Epidermal melanocyte (primary cell): ENCODE results near the gene KRTAP4-2.
"Not testable (repeated sequence)": the region's sequence is repeated elsewhere in the genome, so short reads cannot be mapped to it uniquely, and the experiment has no call there.

Experiments used
- DNase-seq: peaks from one replicate; pipeline ENCODE4 v3.0.0; 2011; ENCODE audit warnings: low spot score; ENCODE audit not compliant: insufficient read length

The KRTAP4-2 gene

GRCh38 chr17:41177727-41178271 lies at the start of gene KRTAP4-2:
Gene KRTAP4-2, minus strand, starts transcription at chr17:41178221. Its CDS starts 57 bp downstream, at chr17:41178164.
- no peak for DNase-seq

- DNase-seq = not testable (repeated sequence)
These were observed 48.6 kb upstream of the KRTAP4-2 start, which contains the start of gene KRTAP9-2 for GRCh38 chr17:41226598-41227095. Gene KRTAP9-2, plus strand, starts transcription at chr17:41226648. Its CDS starts 7 bp downstream, at chr17:41226655.

GRCh38 chr17:41226051-41226450 lies 48.0 kb upstream of the KRTAP4-2 start:
- no peak for DNase-seq

- no peak for DNase-seq
These were observed 45.8 kb upstream of the KRTAP4-2 start for GRCh38 chr17:41223821-41224220.

GRCh38 chr17:41215681-41216080 lies 37.7 kb upstream of the KRTAP4-2 start:
- no peak for DNase-seq

GRCh38 chr17:41212524-41213169 lies 34.6 kb upstream of the KRTAP4-2 start:
- no peak for DNase-seq

- DNase-seq = no peak
These were observed 33.9 kb upstream of the KRTAP4-2 start for GRCh38 chr17:41211845-41212466.

- no peak for DNase-seq
These were observed 21.5 kb upstream of the KRTAP4-2 start for GRCh38 chr17:41199421-41200078.

GRCh38 chr17:41196068-41196467 lies 18.0 kb upstream of the KRTAP4-2 start:
- DNase-seq = no peak

- DNase-seq = no peak
These were observed 12.3 kb upstream of the KRTAP4-2 start for GRCh38 chr17:41190328-41190727.

GRCh38 chr17:41189837-41190318 lies 11.9 kb upstream of the KRTAP4-2 start, which contains the start of gene KRTAP9-1:
Gene KRTAP9-1, plus strand, starts transcription at chr17:41189887. Its CDS starts 0 bp downstream, at chr17:41189887.
- not testable (repeated sequence) for DNase-seq

- no peak for DNase-seq
These were observed 8.9 kb upstream of the KRTAP4-2 start for GRCh38 chr17:41186872-41187271.

GRCh38 chr17:41185001-41185400 lies 7.0 kb upstream of the KRTAP4-2 start:
- no peak for DNase-seq

GRCh38 chr17:41184480-41184961 lies 6.5 kb upstream of the KRTAP4-2 start, which contains the start of gene KRTAP4-1:
Gene KRTAP4-1, minus strand, starts transcription at chr17:41184911. Its CDS starts 57 bp downstream, at chr17:41184854.
- no peak for DNase-seq

GRCh38 chr17:41178843-41179616 lies 1.0 kb upstream of the KRTAP4-2 start:
- no peak for DNase-seq

- DNase-seq = no peak
These were observed 320 bp upstream of the KRTAP4-2 start for GRCh38 chr17:41178341-41178740.

GRCh38 chr17:41176744-41177387 lies 1.2 kb downstream of the KRTAP4-2 start:
- no peak for DNase-seq

- DNase-seq = no peak
These were observed 6.1 kb downstream of the KRTAP4-2 start for GRCh38 chr17:41171886-41172285.

- DNase-seq = no peak
These were observed 9.9 kb downstream of the KRTAP4-2 start, which contains the start of gene KRTAP4-3 for GRCh38 chr17:41168121-41168520. Gene KRTAP4-3, minus strand, starts transcription at chr17:41168221. Its CDS starts 49 bp downstream, at chr17:41168172.

GRCh38 chr17:41167561-41167960 lies 10.5 kb downstream of the KRTAP4-2 start:
- DNase-seq = no peak
